NCI-H1092 treated with DMSO at 0.1 percent for 48 hours (cell line): ENCODE measurements around the gene CRPPA.
"Not testable (repeated sequence)": the region's sequence is repeated elsewhere in the genome, so short reads cannot be mapped to it uniquely, and the experiment has no call there.

Source experiments
- DNase-seq: peaks from one replicate; lab custom pipeline; 2025; lab: John Stamatoyannopoulos, UW

CRPPA gene

DNA sequence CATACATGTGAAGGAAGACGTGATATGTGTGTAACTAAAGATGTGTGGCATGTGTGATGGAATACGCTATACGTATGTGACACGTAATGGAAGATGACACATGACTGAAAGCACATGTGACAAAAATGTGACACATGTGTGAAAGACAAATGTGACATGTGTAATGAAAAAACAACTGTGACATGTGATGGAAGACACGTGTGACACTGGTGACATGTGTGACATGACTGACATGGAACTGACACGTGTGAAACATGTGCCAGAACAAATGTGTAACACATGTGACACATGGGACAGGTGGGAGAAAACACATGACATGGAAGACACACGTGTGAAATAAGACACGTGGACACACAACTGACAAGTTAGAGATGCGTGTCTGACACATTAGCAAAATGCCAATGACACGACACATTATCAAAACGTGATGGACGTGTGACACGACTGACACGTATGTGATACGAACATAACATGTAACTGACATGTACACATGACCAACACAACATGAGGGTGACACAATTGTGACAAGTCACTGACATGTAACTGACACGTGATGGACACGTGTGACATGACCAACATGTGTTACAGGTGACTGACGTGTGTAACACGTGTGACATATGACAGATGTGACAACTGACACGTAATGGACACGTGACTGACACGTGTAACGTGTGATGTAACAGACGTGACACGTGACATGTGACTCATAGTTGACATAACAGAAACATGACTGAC lies 24.4 kb downstream of the CRPPA start:
- no peak for DNase-seq

DNA sequence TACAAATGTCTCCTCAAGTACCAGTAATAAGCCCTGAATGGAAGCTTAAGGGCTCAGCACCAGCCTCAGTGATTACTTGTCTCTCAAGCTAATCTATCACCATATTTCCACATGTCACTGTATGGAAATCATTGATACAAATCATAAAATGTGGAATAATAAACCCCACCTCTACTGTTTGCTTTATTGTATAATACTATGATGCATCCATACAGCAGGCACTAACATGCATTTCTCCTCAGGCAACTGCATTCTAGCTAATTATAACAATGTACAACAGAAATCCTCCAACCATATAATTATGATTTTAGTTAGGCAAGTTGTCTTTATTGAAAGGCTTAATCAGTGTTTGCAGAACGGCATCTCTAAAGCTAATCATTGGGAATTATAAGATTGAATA lies 26.2 kb downstream of the CRPPA start:
- no peak for DNase-seq

DNA sequence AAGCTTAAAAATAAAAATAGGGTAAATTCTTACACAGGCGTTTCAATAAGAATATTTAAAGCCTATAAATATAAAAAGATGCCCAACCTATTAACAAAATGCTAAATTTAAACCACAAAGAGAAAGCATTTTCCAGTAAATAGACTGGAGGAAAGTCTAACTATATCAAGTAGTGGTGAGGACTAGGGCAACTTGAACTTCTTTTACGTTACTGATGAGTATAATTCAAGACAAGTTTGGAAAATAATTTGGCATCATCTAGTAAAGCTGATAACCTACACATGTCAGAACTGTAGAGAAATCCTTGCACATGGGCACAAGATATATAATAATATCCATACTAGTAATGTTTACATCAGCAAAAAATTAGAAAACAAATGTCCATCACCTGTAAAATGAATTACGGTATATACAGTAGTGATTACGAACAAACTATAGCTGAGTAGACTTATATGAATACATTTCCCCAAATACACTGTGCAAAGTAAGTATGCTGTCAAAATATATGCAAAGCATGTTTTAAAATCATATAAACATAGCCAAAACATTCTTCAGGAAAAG lies 27.4 kb downstream of the CRPPA start:
- DNase-seq: no peak

DNA sequence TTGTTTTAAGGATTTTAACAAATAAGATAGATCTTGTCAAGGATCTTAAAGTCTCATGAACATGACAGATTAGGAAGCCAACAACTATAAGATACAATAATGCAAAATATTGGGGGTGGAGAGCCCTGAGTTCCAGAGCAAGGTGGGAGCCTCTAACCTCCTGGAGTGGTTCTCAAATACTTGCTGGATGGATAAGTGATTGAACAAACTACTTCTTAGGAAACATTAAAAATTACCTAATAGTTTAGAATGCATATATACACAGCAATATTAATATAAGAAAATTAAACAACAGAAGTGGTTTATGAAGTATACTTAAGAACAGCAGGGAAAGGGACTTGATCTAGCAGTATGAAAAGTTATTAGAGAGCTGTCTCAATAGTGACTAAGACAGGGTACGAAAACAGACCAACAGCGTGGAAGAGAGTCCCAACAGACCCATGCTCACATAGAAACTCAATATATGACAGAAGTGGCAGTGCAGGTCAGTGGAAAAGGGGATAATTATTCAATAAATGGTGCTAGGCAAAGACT lies 28.3 kb downstream of the CRPPA start:
- no peak for DNase-seq

DNA sequence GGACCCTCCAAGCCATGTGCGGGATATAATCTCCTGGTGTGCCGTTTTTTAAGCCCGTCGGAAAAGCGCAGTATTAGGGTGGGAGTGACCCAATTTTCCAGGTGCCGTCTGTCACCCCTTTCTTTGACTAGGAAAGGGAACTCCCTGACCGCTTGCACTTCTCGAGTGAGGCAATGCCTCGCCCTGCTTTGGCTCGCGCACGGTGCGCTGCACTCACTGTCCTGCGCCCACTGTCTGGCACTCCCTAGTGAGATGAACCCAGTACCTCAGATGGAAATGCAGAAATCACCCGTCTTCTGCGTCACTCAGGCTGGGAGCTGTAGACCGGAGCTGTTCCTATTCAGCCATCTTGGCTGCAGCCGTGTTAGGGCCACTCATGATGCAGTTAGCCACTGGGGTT lies 37.6 kb downstream of the CRPPA start:
- DNase-seq: not testable (repeated sequence)

DNA sequence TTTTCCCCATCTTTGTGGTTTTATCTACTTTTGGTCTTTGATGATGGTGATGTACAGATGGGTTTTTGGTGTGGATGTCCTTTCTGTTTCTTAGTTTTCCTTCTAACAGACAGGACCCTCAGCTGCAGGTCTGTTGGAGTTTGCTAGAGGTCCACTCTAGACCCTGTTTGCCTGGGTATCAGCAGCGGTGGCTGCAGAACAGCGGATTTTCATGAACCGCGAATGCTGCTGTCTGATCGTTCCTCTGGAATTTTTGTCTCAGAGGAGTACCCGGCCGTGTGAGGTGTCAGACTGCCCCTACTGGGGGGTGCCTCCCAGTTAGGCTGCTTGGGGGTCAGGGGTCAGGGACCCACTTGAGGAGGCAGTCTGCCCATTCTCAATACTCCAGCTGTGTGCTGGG lies 38.2 kb downstream of the CRPPA start:
- not testable (repeated sequence) for DNase-seq
